Caco-2 (cell line): ENCODE measurements around the gene DPP4. TPM values are rescaled to one million over a fixed set of nuclear protein-coding genes. Genes with fewer than 3 reads are reported as not detected.

Source experiments
- BruUV-seq: library from RNA; stranded (reverse); fragments of 400-500 nt; replicated peaks from 2 replicates; lab custom pipeline; 2021; lab: Mats Ljungman, UMichigan
- CTCF ChIA-PET: fragments of 300-600 bp; sonication (Branson Sonifier 250); formaldehyde crosslinking; loops from one replicate; lab custom pipeline; 2022; ENCODE audit warnings: antibody characterized with exemption; lab: Charles Lee
- POLR2A ChIA-PET: fragments of 300-600 bp; sonication (Branson Sonifier 250); formaldehyde crosslinking; loops from one replicate; lab custom pipeline; 2022; ENCODE audit warnings: antibody characterized with exemption; lab: Charles Lee
- DNase-seq, 2 experiments: peaks; one replicate each; pipeline versions ENCODE4 v3.0.0 to v3.0.0-alpha.2; 2020 to 2022
- H3K27me3 ChIP-seq: replicated peaks from 2 replicates; pipeline ENCODE4 v1.6.0; 2011; ENCODE audit warnings: low read length; ENCODE audit not compliant: control insufficient read depth, insufficient read depth
- H3K36me3 ChIP-seq: 2 replicates; pipeline ENCODE4 v1.5.1; 2011; ENCODE audit warnings: low read length; ENCODE audit not compliant: control insufficient read depth, insufficient read depth
- H3K4me1 ChIP-seq: fragments of 250-450 bp; sonication (Bioruptor Pico); 2 replicates; pipeline ENCODE4 v1.5.1; 2020; ENCODE audit warnings: mild to moderate bottlenecking
- H3K4me3 ChIP-seq: 2 replicates; pipeline ENCODE4 v1.5.1; 2011; ENCODE audit warnings: low read depth, mild to moderate bottlenecking, control low read depth, low read length
- H3K9me3 ChIP-seq: fragments of 250-450 bp; sonication (Bioruptor Pico); 2 replicates; pipeline ENCODE4 v1.5.1; 2020; ENCODE audit warnings: mild to moderate bottlenecking, moderate library complexity
- H3K27ac Mint-ChIP-seq: one replicate; pipeline ENCODE4 v1.8.0; 2022; ENCODE audit warnings: mixed read lengths; ENCODE audit not compliant: unreplicated experiment
- H3K27me3 Mint-ChIP-seq: one replicate; pipeline ENCODE4 v1.8.0; 2022; ENCODE audit warnings: mixed read lengths; ENCODE audit not compliant: insufficient read depth, unreplicated experiment
- H3K36me3 Mint-ChIP-seq: one replicate; pipeline ENCODE4 v1.8.0; 2022; ENCODE audit warnings: mild to moderate bottlenecking, mixed read lengths; ENCODE audit not compliant: insufficient read depth, unreplicated experiment
- H3K4me1 Mint-ChIP-seq: one replicate; pipeline ENCODE4 v1.8.0; 2022; ENCODE audit warnings: low read depth, mixed read lengths; ENCODE audit not compliant: unreplicated experiment
- H3K4me3 Mint-ChIP-seq: one replicate; pipeline ENCODE4 v1.8.0; 2022; ENCODE audit warnings: mild to moderate bottlenecking, moderate library complexity, mixed read lengths; ENCODE audit not compliant: unreplicated experiment
- H3K9me3 Mint-ChIP-seq: one replicate; pipeline ENCODE4 v1.8.0; 2022; ENCODE audit warnings: mixed read lengths; ENCODE audit not compliant: unreplicated experiment
- CTCF ChIP-seq, 2 experiments: fragments of 200-600 bp in 1 of 2; IDR thresholded peaks; 1 replicate in 1 of 2; 2 replicates in 1 of 2; pipeline versions ENCODE4 v1.5.1 to v1.8.0; 2011 to 2022; ENCODE audit warnings: antibody characterized with exemption in 1 of 2, control low read depth in 1 of 2, inconsistent platforms in 1 of 2, low read depth in 1 of 2, low read length in 1 of 2, mild to moderate bottlenecking in 1 of 2, moderate library complexity in 1 of 2; ENCODE audit not compliant: insufficient read depth in 1 of 2, severe bottlenecking in 1 of 2, unreplicated experiment in 1 of 2
- intact Hi-C: fragments of 100-400 bp; cut with micrococcal nuclease; formaldehyde crosslinking; loops from one replicate; pipeline ENCODE4 v1.10.0; 2022; ENCODE audit not compliant: unreplicated experiment
- total RNA-seq: library from RNA; stranded (reverse); gene quantifications from 2 replicates; pipeline ENCODE4 v1.2.3, GENCODE V29; 2022

The DPP4 gene
- total RNA-seq, 1 experiment from 2014 or later = 190 TPM

- intact Hi-C loops = no loop called here
- Histone ChIP-seq H3K4me1 (peaks cover 11% of the 10 kb centered on the region), H3K4me3 (no peak overlapping the region), H3K9me3 (no peaks in the 10 kb centered on the region), H3K27me3 (no peaks in the 10 kb centered on the region), H3K36me3 (peaks cover 7% of the 10 kb centered on the region)
- peaks cover 23% of the 10 kb centered on the region for H3K4me1 Mint-ChIP-seq
- H3K9me3 Mint-ChIP-seq = no peaks in the 10 kb centered on the region
- ChIA-PET POLR2A (no interaction called here), CTCF (no interaction called here)
- BruUV-seq = no TSS peak
- TF ChIP-seq CTCF (IDR thresholded peaks at IDR 0.05; ENCODE audit: insufficient read depth in 1 of 2, low read depth in 1 of 2, low read length in 1 of 2, severe bottlenecking in 1 of 2, unreplicated experiment in 1 of 2) = no peak
- H3K27ac Mint-ChIP-seq = no peak overlapping the region
- no peak for DNase-seq
- H3K36me3 Mint-ChIP-seq = peaks cover 60% of the 10 kb centered on the region
- H3K4me3 Mint-ChIP-seq = no peak overlapping the region
- no peaks in the 10 kb centered on the region for H3K27me3 Mint-ChIP-seq
Measured at GRCh38 chr2:162000431-162000830, 73.6 kb downstream of the DPP4 start.

GRCh38 chr2:161999321-161999720 lies 74.7 kb downstream of the DPP4 start:
- CTCF ChIA-PET = no interaction called here
- BruUV-seq = no TSS peak
- peaks cover 23% of the 10 kb centered on the region for H3K4me1 Mint-ChIP-seq

GRCh38 chr2:161998857-161999256 lies 75.2 kb downstream of the DPP4 start:
- Histone ChIP-seq H3K4me1 (peaks cover 12% of the 10 kb centered on the region), H3K9me3 (no peaks in the 10 kb centered on the region), H3K36me3 (peaks cover 4% of the 10 kb centered on the region), H3K27me3 (no peaks in the 10 kb centered on the region), H3K4me3 (no peak overlapping the region)
- TF ChIP-seq CTCF (IDR thresholded peaks at IDR 0.05; ENCODE audit: insufficient read depth in 1 of 2, low read depth in 1 of 2, low read length in 1 of 2, severe bottlenecking in 1 of 2, unreplicated experiment in 1 of 2) = no peak
- Mint-ChIP-seq H3K4me1 (peaks cover 18% of the 10 kb centered on the region), H3K36me3 (peaks cover 63% of the 10 kb centered on the region), H3K27ac (no peak overlapping the region), H3K9me3 (no peaks in the 10 kb centered on the region), H3K4me3 (no peak overlapping the region), H3K27me3 (no peaks in the 10 kb centered on the region)
- DNase-seq = no peak
- intact Hi-C loops = no loop called here
- no TSS peak for BruUV-seq
- ChIA-PET POLR2A (no interaction called here), CTCF (no interaction called here)

More at GRCh38 chr2:161999321-161999720, 74.7 kb downstream of the DPP4 start:
- Mint-ChIP-seq H3K36me3 (peaks cover 67% of the 10 kb centered on the region), H3K27me3 (no peaks in the 10 kb centered on the region), H3K27ac (no peak overlapping the region), H3K9me3 (no peaks in the 10 kb centered on the region), H3K4me3 (no peak overlapping the region)
- Histone ChIP-seq H3K9me3 (no peaks in the 10 kb centered on the region), H3K4me3 (no peak overlapping the region), H3K36me3 (peaks cover 5% of the 10 kb centered on the region), H3K27me3 (no peaks in the 10 kb centered on the region), H3K4me1 (peaks cover 12% of the 10 kb centered on the region)
- intact Hi-C loops = no loop called here
- TF ChIP-seq CTCF (IDR thresholded peaks at IDR 0.05; ENCODE audit: insufficient read depth in 1 of 2, low read depth in 1 of 2, low read length in 1 of 2, severe bottlenecking in 1 of 2, unreplicated experiment in 1 of 2) = no peak
- POLR2A ChIA-PET = no interaction called here
- no peak for DNase-seq
